Fibroblast of peridontal ligament (primary cell): Measurements from ENCODE around the gene MKLN1.

Experiments
- DNase-seq: peaks from one replicate; pipeline ENCODE4 v3.0.0-alpha.2; 2010; ENCODE audit errors: extremely low read depth

Gene MKLN1

GRCh38 chr7:131354390-131354789 is 26.7 kb downstream of the MKLN1 start:
- peak; percentile 26 for DNase-seq

GRCh38 chr7:131355917-131356777 is 28.5 kb downstream of the MKLN1 start:
- no peak for DNase-seq

GRCh38 chr7:131357282-131357880 is 29.7 kb downstream of the MKLN1 start:
- no peak for DNase-seq

GRCh38 chr7:131358636-131359035 is 31.0 kb downstream of the MKLN1 start:
- no peak for DNase-seq

- DNase-seq: peak; percentile 37
Measured at GRCh38 chr7:131359136-131359776, 31.6 kb downstream of the MKLN1 start.

- DNase-seq: no peak
Measured at GRCh38 chr7:131363719-131364118, 36.0 kb downstream of the MKLN1 start.

GRCh38 chr7:131364767-131365344 is 37.2 kb downstream of the MKLN1 start:
- no peak for DNase-seq

GRCh38 chr7:131365838-131366237 is 38.2 kb downstream of the MKLN1 start:
- DNase-seq: peak; percentile 70

- no peak for DNase-seq
Measured at GRCh38 chr7:131369354-131369753, 41.7 kb downstream of the MKLN1 start.

- DNase-seq: peak; percentile 68
Measured at GRCh38 chr7:131370523-131370968, 42.9 kb downstream of the MKLN1 start.

- DNase-seq: no peak
Measured at GRCh38 chr7:131371411-131371810, 43.7 kb downstream of the MKLN1 start.

- DNase-seq: no peak
Measured at GRCh38 chr7:131372554-131372953, 44.9 kb downstream of the MKLN1 start.

GRCh38 chr7:131374821-131375220 is 47.1 kb downstream of the MKLN1 start:
- no peak for DNase-seq

GRCh38 chr7:131381069-131381838 is 53.6 kb downstream of the MKLN1 start:
- DNase-seq: peak; percentile 69

GRCh38 chr7:131383417-131384285 is 56.0 kb downstream of the MKLN1 start:
- DNase-seq: peak; percentile 24

- no peak for DNase-seq
Measured at GRCh38 chr7:131384286-131384635, 56.6 kb downstream of the MKLN1 start.

- peak; percentile 6 for DNase-seq
Measured at GRCh38 chr7:131385039-131385605, 57.4 kb downstream of the MKLN1 start.

GRCh38 chr7:131388126-131388525 is 60.5 kb downstream of the MKLN1 start:
- no peak for DNase-seq

GRCh38 chr7:131390275-131390674 is 62.6 kb downstream of the MKLN1 start:
- no peak for DNase-seq

GRCh38 chr7:131391145-131391544 is 63.5 kb downstream of the MKLN1 start:
- DNase-seq: no peak
